ENCODE data around the gene ETS1.

The ETS1 gene

GRCh38 chr11:128519338-128519737, 68.0 kb downstream of the ETS1 start:
- DNase-seq (ENCODE audit: low read depth in 2 of 2) = no peak

DNA sequence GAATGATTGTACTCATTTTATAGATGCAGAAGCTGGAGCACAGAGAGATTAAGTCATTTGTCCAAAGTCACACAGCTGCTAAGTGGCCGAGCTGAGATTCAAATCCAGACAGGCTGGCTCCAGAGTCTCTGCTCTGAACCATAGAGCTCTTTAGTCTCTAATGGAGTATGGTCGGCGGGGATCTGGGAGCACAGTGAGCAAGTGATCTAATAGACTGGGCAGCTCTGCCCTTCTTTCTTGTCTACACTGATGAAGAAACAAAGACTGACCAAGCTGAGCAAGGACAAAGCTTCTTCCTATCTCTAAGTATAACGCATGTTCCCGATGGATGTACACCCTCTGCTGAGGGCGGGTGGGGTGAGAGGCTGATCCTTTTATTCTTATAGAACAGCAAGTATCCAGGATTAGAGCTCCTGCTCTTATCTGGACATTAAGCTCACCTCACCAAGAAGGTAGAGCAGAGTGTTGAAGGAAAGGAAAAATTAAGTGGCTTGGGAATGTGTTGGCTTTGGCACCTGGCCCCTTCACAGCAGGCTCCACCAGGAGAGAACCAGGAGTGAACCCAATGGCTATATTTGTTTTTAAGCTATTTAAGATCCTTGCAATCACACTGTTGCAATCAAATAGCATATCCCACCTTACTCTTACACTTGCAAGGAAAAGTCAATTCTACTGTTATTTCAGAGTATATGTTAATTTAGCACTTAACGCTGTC, 68.7 kb downstream of the ETS1 start:
- no peak for DNase-seq (ENCODE audit: low read depth in 2 of 2)

DNA sequence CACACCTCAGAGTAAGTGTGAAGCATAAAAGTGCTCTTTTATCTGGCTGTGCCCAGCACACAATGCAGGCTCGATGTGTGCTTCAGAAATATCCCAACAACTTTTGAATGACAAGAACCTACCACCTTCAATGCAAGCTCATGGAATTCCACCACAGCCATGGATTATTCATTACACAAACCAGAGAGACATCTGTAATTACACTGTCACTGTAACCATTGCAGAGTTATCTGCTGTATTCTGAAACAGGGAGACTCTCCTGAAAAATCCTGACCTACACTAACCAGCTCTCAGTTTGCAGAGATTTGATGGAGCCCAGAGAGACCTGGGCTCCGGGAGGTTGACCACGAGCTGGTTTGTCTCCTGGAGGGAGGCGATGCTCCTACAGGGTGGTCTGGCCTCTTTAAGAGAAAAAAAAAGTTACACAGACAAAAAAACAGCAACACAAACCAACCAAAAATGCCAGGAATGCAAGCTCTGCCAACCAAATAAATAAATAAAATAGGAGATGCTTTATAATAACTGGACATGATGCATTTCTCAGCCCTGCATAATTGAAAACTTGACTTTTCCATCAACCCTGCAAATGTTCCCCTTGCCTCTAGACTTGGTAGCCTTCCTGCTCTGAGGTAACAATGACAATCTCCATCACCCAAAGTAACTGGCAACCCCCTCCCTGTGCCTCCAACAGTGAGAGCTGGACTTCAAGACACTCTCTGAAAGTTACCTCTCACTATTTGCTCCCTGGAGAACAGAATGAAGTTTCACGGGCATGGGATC, 69.7 kb downstream of the ETS1 start:
- no peak for DNase-seq (ENCODE audit: low read depth in 2 of 2)

- no peak for DNase-seq (ENCODE audit: low read depth in 2 of 2)
Observed at GRCh38 chr11:128516886-128517285, 70.5 kb downstream of the ETS1 start.

GRCh38 chr11:128515826-128516778, 71.3 kb downstream of the ETS1 start:
- no peak for DNase-seq (ENCODE audit: low read depth in 2 of 2)

GRCh38 chr11:128515086-128515485, 72.3 kb downstream of the ETS1 start:
- no peak for DNase-seq (ENCODE audit: low read depth in 2 of 2)

GRCh38 chr11:128513915-128514681, 73.3 kb downstream of the ETS1 start:
- DNase-seq (ENCODE audit: low read depth in 2 of 2) = no peak

DNA sequence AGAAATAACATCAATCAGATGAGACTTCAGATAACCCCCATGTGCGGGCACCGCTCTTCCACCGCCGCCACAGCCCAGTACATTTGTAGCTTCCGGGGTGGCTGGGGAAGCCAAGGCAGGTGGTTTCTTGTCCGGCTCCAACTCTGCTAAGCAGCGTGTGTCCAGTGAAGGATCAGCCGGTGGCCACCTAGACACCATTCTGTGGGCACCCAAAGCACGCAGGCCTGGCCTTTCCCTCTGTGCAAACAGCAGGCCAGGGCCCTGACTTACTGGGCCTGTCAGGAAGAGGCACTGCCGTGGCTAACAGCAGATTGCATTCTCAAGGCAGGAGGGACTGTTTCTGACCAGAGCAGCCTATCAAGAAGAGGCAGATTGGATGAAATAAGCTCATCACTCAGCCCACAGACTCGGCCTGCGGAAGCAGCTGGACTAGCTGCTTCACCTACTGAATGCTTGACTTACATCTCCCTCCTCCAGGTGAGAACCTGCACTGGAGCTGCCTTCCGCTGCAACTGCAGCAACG, 74.8 kb downstream of the ETS1 start:
- no peak for DNase-seq (ENCODE audit: low read depth in 2 of 2)

DNA sequence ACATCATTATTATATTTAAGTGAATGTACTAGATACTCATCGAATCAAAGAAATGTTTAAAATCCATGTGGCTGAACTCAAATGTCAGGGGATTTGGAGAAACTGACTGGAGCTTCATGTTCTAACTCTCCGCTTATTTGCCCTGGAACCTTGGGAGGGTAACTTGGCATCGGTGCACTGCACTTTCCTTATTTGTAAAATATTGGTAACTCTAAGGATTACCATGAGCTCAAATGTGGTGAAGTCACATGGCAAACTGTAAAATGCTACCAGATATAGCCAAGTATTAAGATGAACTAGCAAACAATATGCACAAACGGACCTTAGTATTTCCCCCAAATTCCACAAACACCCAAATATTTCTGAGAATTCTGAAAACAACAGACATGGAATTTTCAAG, 75.6 kb downstream of the ETS1 start:
- no peak for DNase-seq (ENCODE audit: low read depth in 2 of 2)

- DNase-seq (ENCODE audit: low read depth in 2 of 2) = no peak
Observed at GRCh38 chr11:128509621-128510389, 77.6 kb downstream of the ETS1 start.

DNA sequence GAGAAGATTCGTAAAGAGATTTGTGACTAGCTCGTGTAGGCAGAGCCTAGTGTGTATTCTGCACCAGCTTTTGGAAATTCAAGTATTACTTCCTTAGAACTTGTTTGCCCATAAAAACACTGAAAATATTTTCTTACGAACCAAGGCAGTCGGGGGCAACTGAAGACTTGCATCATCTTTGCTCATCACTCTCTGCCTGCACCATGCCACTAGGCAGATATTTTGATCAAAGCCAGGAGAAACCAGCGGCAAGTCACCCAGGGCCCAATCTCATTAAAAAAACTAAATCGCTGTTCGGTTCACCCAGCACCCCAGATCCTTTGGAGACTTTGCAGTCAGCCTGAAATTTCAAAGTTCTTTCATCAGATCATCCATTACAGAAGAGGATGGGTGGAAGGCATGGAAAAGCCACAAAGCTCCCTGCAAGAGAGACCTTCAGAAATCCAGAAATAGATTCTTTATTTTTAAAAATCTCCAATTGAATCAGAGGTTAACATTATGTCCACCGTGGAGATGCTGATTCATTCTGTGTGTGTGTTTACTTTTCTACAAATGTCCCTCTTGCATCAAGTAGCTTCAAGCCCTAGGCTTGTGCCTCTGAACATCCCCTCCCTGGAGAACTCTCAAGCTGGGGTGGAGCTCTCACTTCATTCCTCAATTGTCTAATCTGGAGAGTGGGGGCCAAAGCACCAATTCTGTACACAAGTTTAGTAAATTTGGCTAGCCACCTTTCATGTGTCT, 78.4 kb downstream of the ETS1 start:
- no peak for DNase-seq (ENCODE audit: low read depth in 2 of 2)

DNA sequence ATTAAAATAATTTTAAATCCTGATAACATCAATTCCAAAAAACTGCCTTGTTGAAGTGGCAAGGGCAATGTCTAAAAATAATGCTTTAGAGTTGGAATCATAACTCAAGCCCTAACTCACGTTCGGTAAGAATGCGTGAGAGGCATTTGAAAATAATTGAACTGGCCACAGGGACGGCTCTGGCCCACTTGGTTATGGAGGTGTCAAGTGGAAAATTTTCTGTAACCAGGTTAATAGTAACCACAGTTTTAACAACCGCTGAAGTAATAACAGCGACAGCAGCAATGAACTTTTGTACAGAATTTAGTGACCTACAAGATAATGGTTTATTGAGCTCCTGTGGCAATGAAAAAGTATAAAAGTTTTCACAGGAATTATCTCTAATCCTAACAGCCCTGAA, 79.4 kb downstream of the ETS1 start:
- no peak for DNase-seq (ENCODE audit: low read depth in 2 of 2)

GRCh38 chr11:128506999-128507611, 80.3 kb downstream of the ETS1 start:
- no peak for DNase-seq (ENCODE audit: low read depth in 2 of 2)

DNA sequence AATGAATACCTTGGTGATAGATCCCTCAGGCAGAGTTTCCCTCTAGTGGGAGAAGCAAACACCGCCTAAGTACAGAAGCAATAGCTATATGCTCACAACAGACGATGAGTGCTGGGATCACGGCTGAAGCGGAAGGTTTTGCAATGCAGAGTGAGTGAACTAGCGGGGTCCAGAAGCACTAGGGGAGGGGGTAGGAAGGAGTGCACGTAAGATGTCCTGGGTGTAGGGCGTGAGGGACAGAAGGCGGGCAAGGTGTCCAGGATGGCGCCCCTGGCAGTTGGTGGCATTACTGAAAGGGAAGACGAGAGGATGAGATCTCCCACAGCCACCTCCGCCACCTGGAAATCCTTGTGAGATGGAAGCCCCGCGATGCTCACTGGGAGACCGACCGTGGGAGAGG, 81.0 kb downstream of the ETS1 start:
- no peak for DNase-seq (ENCODE audit: low read depth in 2 of 2)

DNA sequence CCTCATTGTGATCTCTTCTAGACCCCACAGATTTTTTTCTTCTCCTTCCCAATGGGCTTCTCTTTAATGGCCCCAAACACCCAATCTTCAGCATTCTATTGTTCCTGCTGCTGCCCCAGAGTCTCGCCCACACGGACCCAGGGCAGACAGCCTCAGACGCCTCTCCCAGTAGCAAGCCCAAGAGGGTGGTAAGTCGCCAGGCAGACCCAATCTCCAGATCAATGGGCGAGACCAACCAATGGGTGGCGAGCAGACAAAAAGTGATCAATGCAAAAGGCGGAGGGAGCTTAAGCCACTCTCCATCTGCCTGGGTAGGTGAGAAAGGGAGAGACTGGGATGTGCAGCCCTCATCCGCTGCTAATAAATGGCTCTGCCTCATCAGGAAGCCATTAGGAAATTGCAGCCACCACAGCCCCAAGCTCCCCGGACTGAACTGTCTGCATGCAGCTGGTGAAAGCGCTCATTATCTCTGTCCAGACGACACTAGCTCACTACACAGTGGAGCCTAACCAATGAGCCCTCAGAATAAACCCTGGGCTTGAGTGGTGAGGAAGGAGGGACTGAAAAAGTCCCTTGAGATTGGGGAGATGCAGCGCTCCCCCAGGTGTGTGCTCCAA, 81.8 kb downstream of the ETS1 start:
- no peak for DNase-seq (ENCODE audit: low read depth in 2 of 2)

GRCh38 chr11:128504486-128504885, 82.9 kb downstream of the ETS1 start:
- DNase-seq (ENCODE audit: low read depth in 2 of 2) = no peak

GRCh38 chr11:128503245-128503991, 83.9 kb downstream of the ETS1 start:
- no peak for DNase-seq (ENCODE audit: low read depth in 2 of 2)

GRCh38 chr11:128502726-128503125, 84.6 kb downstream of the ETS1 start:
- no peak for DNase-seq (ENCODE audit: low read depth in 2 of 2)
